Peyer's patch (tissue), 4 donors: ENCODE measurements around the gene PLPP3.

Source experiments
- CTCF ChIP-seq, 6 experiments: fragments of 450-650 bp in 4 of 6; fragments of 200-600 bp in 2 of 6; sonication (generic) in 1 of 6; IDR thresholded peaks; one replicate each; pipeline ENCODE4 v1.5.1; 2017 to 2019; ENCODE audit warnings: antibody characterized with exemption in 6 of 6, mild to moderate bottlenecking in 3 of 6, moderate library complexity in 1 of 6
- POLR2A ChIP-seq, 2 donors: fragments of 450-650 bp; IDR thresholded peaks; one replicate each; pipeline ENCODE4 v1.5.1; 2017; ENCODE audit warnings: antibody characterized with exemption in 2 of 2, mild to moderate bottlenecking in 2 of 2, moderate library complexity in 2 of 2

GRCh38 chr1:56548571-56548970, 30.8 kb downstream of the PLPP3 start:
- TF ChIP-seq POLR2A (IDR thresholded peaks at IDR 0.05), result no peak
- no peak for TF ChIP-seq CTCF (IDR thresholded peaks at IDR 0.05)
